GM12864 (cell line): ENCODE results near the gene NRBP1.
A peak's percentile ranks its signal among the peaks of the same experiment; 100 is the strongest.

Source experiments
- DNase-seq: peaks from one replicate; pipeline ENCODE4 v3.0.0-alpha.2; 2011; ENCODE audit warnings: low read depth
- H3K4me3 ChIP-seq: 2 replicates; pipeline ENCODE4 v1.5.1; 2011; ENCODE audit warnings: mild to moderate bottlenecking, low read depth, low read length, control low read depth
- CTCF ChIP-seq: IDR thresholded peaks from 2 replicates; pipeline ENCODE4 v1.5.1; 2011; ENCODE audit warnings: low read depth, mild to moderate bottlenecking, moderate library complexity, low read length, control low read depth, inconsistent platforms; ENCODE audit errors: missing control alignments

The NRBP1 gene

GRCh38 chr2:27428213-27428977, at the start of gene NRBP1:
Gene NRBP1, plus strand, starts transcription at chr2:27428631. Its CDS starts 4,643 bp downstream, at chr2:27433274.
- DNase-seq = peak; percentile 63
- H3K4me3 ChIP-seq = peak within 1 kb of the TSS; percentile 93
- no peak for TF ChIP-seq CTCF

GRCh38 chr2:27378809-27379290, 49.6 kb upstream of the NRBP1 start:
- TF ChIP-seq CTCF = no peak
- no peak overlapping the region for H3K4me3 ChIP-seq
- DNase-seq = no peak

GRCh38 chr2:27379383-27379835, 49.0 kb upstream of the NRBP1 start:
- peak overlapping the region; percentile 67 for H3K4me3 ChIP-seq
- no peak for DNase-seq
- no peak for TF ChIP-seq CTCF

GRCh38 chr2:27379836-27380625, 48.4 kb upstream of the NRBP1 start:
- H3K4me3 ChIP-seq = peak overlapping the region; percentile 67
- no peak for DNase-seq
- no peak for TF ChIP-seq CTCF

GRCh38 chr2:27380626-27381545, 47.5 kb upstream of the NRBP1 start, which contains the start of gene ZNF513:
Gene ZNF513, minus strand, starts transcription at chr2:27380734. Its CDS starts 208 bp downstream, at chr2:27380526.
- peak; percentile 69 for DNase-seq
- TF ChIP-seq CTCF = no peak
- H3K4me3 ChIP-seq = peak within 1 kb of the TSS; percentile 67

- DNase-seq = no peak
- H3K4me3 ChIP-seq = no peak overlapping the region
- no peak for TF ChIP-seq CTCF
These were observed 46.8 kb upstream of the NRBP1 start for GRCh38 chr2:27381577-27382181.
